SK-N-SH (cell line): ENCODE results near the gene GNL2. TPM values are rescaled to one million over a fixed set of nuclear protein-coding genes. Genes with fewer than 3 reads are reported as not detected.

Source experiments
- CTCF ChIA-PET: fragments of 300-600, 350-600 bp; formaldehyde crosslinking; extraction: SDS; loops from one replicate; lab custom pipeline; 2021; lab: Yijun Ruan, JAX
- POLR2A ChIA-PET: fragments of 350-600 bp; sonication (Branson Sonifier 250); formaldehyde crosslinking; extraction: SDS; loops from one replicate; lab custom pipeline; 2020; ENCODE audit warnings: antibody characterized with exemption, inconsistent platforms; lab: Yijun Ruan, JAX
- DNase-seq: peaks from one replicate; pipeline ENCODE4 v3.0.0; 2012
- H2AFZ ChIP-seq: fragments of 200-600 bp; sonication (generic); 2 replicates; pipeline ENCODE4 v1.8.1; 2016; ENCODE audit warnings: antibody characterized with exemption, mild to moderate bottlenecking, low read depth
- H3F3A ChIP-seq: fragments of 200-600 bp; sonication (generic); replicated peaks from 2 replicates; pipeline ENCODE3; 2016; ENCODE audit warnings: antibody characterized with exemption, mild to moderate bottlenecking; ENCODE audit not compliant: insufficient read depth
- H3K27ac ChIP-seq, 2 experiments: fragments of 200-500 bp in 1 of 2; fragments of 200-600 bp in 1 of 2; sonication (Bioruptor generic) in 1 of 2; sonication (generic), shearing (Covaris generic) in 1 of 2; 2 replicates each; pipeline versions ENCODE4 v1.5.1 to v1.6.1; 2014 to 2016; ENCODE audit warnings: low read depth in 2 of 2, inconsistent platforms in 1 of 2, low read length in 1 of 2, mild to moderate bottlenecking in 1 of 2, mixed read lengths in 1 of 2
- H3K27me3 ChIP-seq: fragments of 200-600 bp; sonication (generic), shearing (Covaris generic); 2 replicates; pipeline ENCODE4 v1.6.1; 2016; ENCODE audit warnings: mixed run types; ENCODE audit not compliant: insufficient read depth
- H3K36me3 ChIP-seq, 2 experiments: fragments of 200-500 bp in 1 of 2; fragments of 200-600 bp in 1 of 2; sonication (Bioruptor generic) in 1 of 2; sonication (generic) in 1 of 2; replicated peaks in 1 of 2; 2 replicates each; pipeline versions ENCODE3 to v1.5.1; 2014 to 2016; ENCODE audit warnings: low read length in 1 of 2, mild to moderate bottlenecking in 1 of 2; ENCODE audit not compliant: insufficient read depth in 2 of 2, control insufficient read depth in 1 of 2
- H3K4me1 ChIP-seq, 2 experiments: fragments of 200-500 bp in 1 of 2; fragments of 200-600 bp in 1 of 2; sonication (Bioruptor generic) in 1 of 2; sonication (generic), shearing (Covaris generic) in 1 of 2; 2 replicates each; pipeline versions ENCODE4 v1.5.1 to v1.6.1; 2014 to 2016; ENCODE audit warnings: low read depth in 1 of 2, low read length in 1 of 2, mixed run types in 1 of 2; ENCODE audit not compliant: insufficient read depth in 2 of 2, control insufficient read depth in 1 of 2
- H3K4me2 ChIP-seq: fragments of 200-600 bp; sonication (generic), shearing (Covaris generic); 2 replicates; pipeline ENCODE4 v1.6.1; 2017; ENCODE audit warnings: mixed run types
- H3K4me3 ChIP-seq, 2 experiments: fragments of 200-500 bp in 1 of 2; fragments of 200-600 bp in 1 of 2; sonication (Bioruptor generic) in 1 of 2; sonication (generic), shearing (Covaris generic) in 1 of 2; 2 replicates each; pipeline versions ENCODE4 v1.5.1 to v1.8.1; 2014 to 2016; ENCODE audit warnings: low read depth in 2 of 2, inconsistent platforms in 1 of 2, low read length in 1 of 2, mild to moderate bottlenecking in 1 of 2, mixed read lengths in 1 of 2, moderate library complexity in 1 of 2
- H3K79me2 ChIP-seq: fragments of 200-600 bp; sonication (generic); 2 replicates; pipeline ENCODE4 v1.8.1; 2017; ENCODE audit warnings: mild to moderate bottlenecking; ENCODE audit not compliant: insufficient read depth
- H3K9ac ChIP-seq: fragments of 200-600 bp; sonication (generic); 2 replicates; pipeline ENCODE4 v1.6.1; 2017; ENCODE audit warnings: mixed run types
- H3K9me2 ChIP-seq: fragments of 200-600 bp; sonication (generic); 2 replicates; pipeline ENCODE4 v1.6.1; 2017; ENCODE audit warnings: mixed run types
- H3K9me3 ChIP-seq: fragments of 200-600 bp; sonication (generic); 2 replicates; pipeline ENCODE4 v1.6.1; 2017; ENCODE audit warnings: mixed run types, mild to moderate bottlenecking, moderate library complexity
- H4K20me1 ChIP-seq: fragments of 200-600 bp; sonication (generic); 2 replicates; pipeline ENCODE4 v1.6.1; 2017; ENCODE audit warnings: mild to moderate bottlenecking, mixed run types; ENCODE audit not compliant: insufficient read depth
- CHD2 ChIP-seq: fragments of 150-350 bp; IDR thresholded peaks from 2 replicates; pipeline ENCODE4 v1.6.1; 2018; ENCODE audit warnings: low read length; ENCODE audit not compliant: partially characterized antibody
- EZH2phosphoT487 ChIP-seq: fragments of 200-600 bp; sonication (generic); IDR thresholded peaks from 2 replicates; pipeline ENCODE4 v1.6.1; 2017; ENCODE audit warnings: low read depth, mixed run types, mild to moderate bottlenecking, antibody characterized with exemption, moderate library complexity, borderline replicate concordance
- FOSL2 ChIP-seq: IDR thresholded peaks from 2 replicates; pipeline ENCODE4 v1.4.0; 2012; ENCODE audit warnings: low read depth, mild to moderate bottlenecking, moderate library complexity, borderline replicate concordance
- MXI1 ChIP-seq: IDR thresholded peaks from 2 replicates; pipeline ENCODE4 v1.6.1; 2012; ENCODE audit warnings: mild to moderate bottlenecking, low read depth, low read length, improper control_type of control experiment
- POLR2AphosphoS5 ChIP-seq: IDR thresholded peaks from 2 replicates; pipeline ENCODE4 v1.6.1; 2012; ENCODE audit warnings: low read depth, low read length
- RAD21 ChIP-seq: IDR thresholded peaks from 2 replicates; pipeline ENCODE4 v1.6.1; 2012; ENCODE audit warnings: mild to moderate bottlenecking, low read length
- RXRA ChIP-seq: IDR thresholded peaks from 2 replicates; pipeline ENCODE4 v1.4.0; 2012; ENCODE audit warnings: low read depth, mild to moderate bottlenecking, borderline replicate concordance
- SMC3 ChIP-seq: IDR thresholded peaks from 2 replicates; pipeline ENCODE4 v1.6.1; 2012; ENCODE audit warnings: low read depth, low read length, improper control_type of control experiment
- TAF1 ChIP-seq: IDR thresholded peaks from 2 replicates; pipeline ENCODE4 v1.6.1; 2012; ENCODE audit warnings: low read depth, mild to moderate bottlenecking, low read length, moderate library complexity, borderline replicate concordance
- TEAD4 ChIP-seq: IDR thresholded peaks from 2 replicates; pipeline ENCODE4 v1.4.0; 2012; ENCODE audit warnings: mild to moderate bottlenecking, borderline replicate concordance; ENCODE audit not compliant: insufficient read depth
- YY1 ChIP-seq: IDR thresholded peaks from 2 replicates; pipeline ENCODE4 v1.4.0; 2012; ENCODE audit warnings: low read depth, mild to moderate bottlenecking
- WGBS: methylation state at CpG from one replicate; pipeline ENCODE4 v1.1.6; 2017; ENCODE audit warnings: low lambda C conversion rate; 5-methylcytosine and 5-hydroxymethylcytosine counted together
- polyA plus RNA-seq, 3 experiments: library from polyadenylated mRNA; depleted of rRNA; stranded (reverse); fragments of >200 nt; gene quantifications; 2 replicates each; pipeline ENCODE4 v1.2.3, GENCODE V29; 2012
- TF ChIP-seq, protein P1 (sequence below): IDR thresholded peaks from 2 replicates; pipeline ENCODE4 v1.4.0; 2012; ENCODE audit warnings: low read depth, borderline replicate concordance
- TF ChIP-seq, protein P2 (sequence below): IDR thresholded peaks from 2 replicates; pipeline ENCODE4 v1.4.0; 2012; ENCODE audit warnings: low read depth, borderline replicate concordance
- TF ChIP-seq, protein P3 (sequence below): fragments of 150-350 bp; IDR thresholded peaks from 2 replicates; pipeline ENCODE4 v1.6.1; 2016; ENCODE audit warnings: mild to moderate bottlenecking, low read depth, low read length

The GNL2 gene
- polyA plus RNA-seq, 1 of the 3 experiments (the other 2 are of a cell fraction), result 37.6 TPM

DNA sequence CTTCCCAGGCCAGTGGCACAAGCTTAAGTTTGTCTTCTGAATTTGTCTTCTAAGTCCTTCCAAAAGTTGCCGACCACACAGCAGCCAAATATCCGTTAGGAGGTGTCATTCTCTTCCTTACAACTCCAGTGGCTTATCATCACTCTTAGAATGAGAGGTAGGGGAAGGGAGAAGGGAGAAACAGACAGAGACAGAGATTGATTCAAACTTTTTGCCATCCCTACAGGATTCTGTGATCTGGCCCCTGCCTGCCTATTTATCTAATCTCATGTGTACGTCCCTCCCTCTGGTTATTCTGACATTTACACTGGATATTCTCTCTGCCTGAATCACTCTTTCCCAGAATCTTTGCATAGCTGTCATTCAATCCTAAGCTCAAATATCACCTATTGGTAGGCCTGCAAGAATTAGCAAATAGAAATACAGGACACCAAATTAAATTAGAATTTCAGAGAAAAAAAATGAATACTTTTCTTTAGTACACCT, 488 bp upstream of the GNL2 start:
- no peak for TF ChIP-seq POLR2AphosphoS5
- no peak for TF ChIP-seq YY1
- TF ChIP-seq SMC3, result no peak
- no peak for TF ChIP-seq MXI1
- no peak for TF ChIP-seq TAF1
- no peak for TF ChIP-seq TEAD4
- TF ChIP-seq FOSL2, result no peak
- peaks cover 21 to 24% of the 10 kb centered on the region in 2 experiments for H3K36me3 ChIP-seq
- peaks cover 43% of the 10 kb centered on the region for H3K79me2 ChIP-seq
- peak overlapping the region; percentile 84 to 87 for H3K4me3 ChIP-seq
- no peaks in the 10 kb centered on the region for H3K9me3 ChIP-seq
- ChIA-PET CTCF (interaction anchor here (0.9 to 1.5 kb wide), 3 partner anchors 10 to 86 kb away, joined by 3 to 12 read pairs (median 4); no protein-coding TSS in a partner anchor), POLR2A (interaction anchor here (1.4 kb wide), 2 partner anchors 96 to 111 kb away, joined by 3 to 6 read pairs; partner anchors contain the start of gene CDCA8)
- H4K20me1 ChIP-seq, result peaks cover 8% of the 10 kb centered on the region
- H2AFZ ChIP-seq, result peak overlapping the region; percentile 95
- H3K9me2 ChIP-seq, result no peaks in the 10 kb centered on the region
- no peaks in the 10 kb centered on the region for H3K27me3 ChIP-seq
- H3F3A ChIP-seq, result no peaks in the 10 kb centered on the region
- H3K4me2 ChIP-seq, result peak overlapping the region; percentile 99
- peak overlapping the region; percentile 77 to 80 for H3K27ac ChIP-seq
- no peak for DNase-seq
- WGBS, result 8% methylated on average over 3 of the region's 3 CpGs
- H3K9ac ChIP-seq, result peak overlapping the region; percentile 86
- H3K4me1 ChIP-seq, result peaks cover 10 to 24% of the 10 kb centered on the region in 2 experiments; a peak in 3 of 4 replicates

DNA sequence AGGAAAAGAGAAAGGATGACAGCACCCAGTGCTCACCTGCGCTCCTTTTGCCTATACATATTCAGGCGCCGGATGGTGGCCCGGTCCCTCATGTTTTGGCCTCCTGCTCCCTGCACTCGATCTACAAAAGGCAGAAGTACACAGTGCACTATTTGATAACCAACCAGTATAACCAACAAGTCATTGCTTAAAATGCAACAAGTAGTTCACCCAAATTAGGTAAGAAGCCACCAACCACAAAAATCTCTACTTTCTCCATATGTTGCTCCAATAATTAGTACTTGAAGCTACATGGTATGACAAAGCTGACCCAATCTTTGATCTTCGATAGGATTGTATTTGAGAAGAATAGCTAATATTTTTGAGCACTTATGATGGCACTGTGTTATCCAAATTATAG, 2.0 kb downstream of the GNL2 start:
- peaks cover 47% of the 10 kb centered on the region for H3K79me2 ChIP-seq
- WGBS, result 97% methylated on average over 6 of the region's 6 CpGs
- no peaks in the 10 kb centered on the region for H3F3A ChIP-seq
- no peaks in the 10 kb centered on the region for H3K9me2 ChIP-seq
- H3K9ac ChIP-seq, result no peak overlapping the region
- H3K4me2 ChIP-seq, result peak overlapping the region; percentile 99
- peak overlapping the region in 1 of 2 experiments; percentile 12; a peak in 1 of 4 replicates for H3K4me3 ChIP-seq
- DNase-seq, result no peak
- H4K20me1 ChIP-seq, result peaks cover 8% of the 10 kb centered on the region
- TF ChIP-seq, protein P1, sequence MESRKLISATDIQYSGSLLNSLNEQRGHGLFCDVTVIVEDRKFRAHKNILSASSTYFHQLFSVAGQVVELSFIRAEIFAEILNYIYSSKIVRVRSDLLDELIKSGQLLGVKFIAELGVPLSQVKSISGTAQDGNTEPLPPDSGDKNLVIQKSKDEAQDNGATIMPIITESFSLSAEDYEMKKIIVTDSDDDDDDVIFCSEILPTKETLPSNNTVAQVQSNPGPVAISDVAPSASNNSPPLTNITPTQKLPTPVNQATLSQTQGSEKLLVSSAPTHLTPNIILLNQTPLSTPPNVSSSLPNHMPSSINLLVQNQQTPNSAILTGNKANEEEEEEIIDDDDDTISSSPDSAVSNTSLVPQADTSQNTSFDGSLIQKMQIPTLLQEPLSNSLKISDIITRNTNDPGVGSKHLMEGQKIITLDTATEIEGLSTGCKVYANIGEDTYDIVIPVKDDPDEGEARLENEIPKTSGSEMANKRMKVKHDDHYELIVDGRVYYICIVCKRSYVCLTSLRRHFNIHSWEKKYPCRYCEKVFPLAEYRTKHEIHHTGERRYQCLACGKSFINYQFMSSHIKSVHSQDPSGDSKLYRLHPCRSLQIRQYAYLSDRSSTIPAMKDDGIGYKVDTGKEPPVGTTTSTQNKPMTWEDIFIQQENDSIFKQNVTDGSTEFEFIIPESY, result no peak
- TF ChIP-seq, protein P2, sequence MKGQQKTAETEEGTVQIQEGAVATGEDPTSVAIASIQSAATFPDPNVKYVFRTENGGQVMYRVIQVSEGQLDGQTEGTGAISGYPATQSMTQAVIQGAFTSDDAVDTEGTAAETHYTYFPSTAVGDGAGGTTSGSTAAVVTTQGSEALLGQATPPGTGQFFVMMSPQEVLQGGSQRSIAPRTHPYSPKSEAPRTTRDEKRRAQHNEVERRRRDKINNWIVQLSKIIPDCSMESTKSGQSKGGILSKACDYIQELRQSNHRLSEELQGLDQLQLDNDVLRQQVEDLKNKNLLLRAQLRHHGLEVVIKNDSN, result no peak
- TF ChIP-seq EZH2phosphoT487 (no peak), RXRA (no peak), SMC3 (no peak), RAD21 (no peak), CHD2 (no peak)
- TF ChIP-seq, protein P3, sequence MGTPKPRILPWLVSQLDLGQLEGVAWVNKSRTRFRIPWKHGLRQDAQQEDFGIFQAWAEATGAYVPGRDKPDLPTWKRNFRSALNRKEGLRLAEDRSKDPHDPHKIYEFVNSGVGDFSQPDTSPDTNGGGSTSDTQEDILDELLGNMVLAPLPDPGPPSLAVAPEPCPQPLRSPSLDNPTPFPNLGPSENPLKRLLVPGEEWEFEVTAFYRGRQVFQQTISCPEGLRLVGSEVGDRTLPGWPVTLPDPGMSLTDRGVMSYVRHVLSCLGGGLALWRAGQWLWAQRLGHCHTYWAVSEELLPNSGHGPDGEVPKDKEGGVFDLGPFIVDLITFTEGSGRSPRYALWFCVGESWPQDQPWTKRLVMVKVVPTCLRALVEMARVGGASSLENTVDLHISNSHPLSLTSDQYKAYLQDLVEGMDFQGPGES, result no peak
- H3K9me3 ChIP-seq, result no peaks in the 10 kb centered on the region
- no peaks in the 10 kb centered on the region for H3K27me3 ChIP-seq
- ChIA-PET POLR2A (interaction anchor here (0.8 kb wide), 1 partner anchor 9 kb away, joined by 3 read pairs; no protein-coding TSS in a partner anchor), CTCF (interaction anchor here (0.8 to 1.3 kb wide), 4 partner anchors 9 to 89 kb away, joined by 3 read pairs; no protein-coding TSS in a partner anchor)
- H3K36me3 ChIP-seq, result peaks cover 31 to 43% of the 10 kb centered on the region in 2 experiments
- H3K4me1 ChIP-seq, result peaks cover 10 to 20% of the 10 kb centered on the region in 2 experiments; a peak in 3 of 4 replicates
- H3K27ac ChIP-seq, result no peak overlapping the region
- no peak overlapping the region for H2AFZ ChIP-seq
